OCI-LY3 (cell line): ENCODE results near the gene ZNF653.

Experiments used
- H2AFZ ChIP-seq: fragments of 200-600, 300-600 bp; shearing (Covaris generic); 2 replicates; pipeline ENCODE4 v1.6.0; 2014; ENCODE audit warnings: antibody characterized with exemption, low read depth, low read length
- H3K27ac ChIP-seq: fragments of 200-600, 300-600 bp; sonication (generic); 2 replicates; pipeline ENCODE4 v1.5.1; 2014; ENCODE audit warnings: mild to moderate bottlenecking, low read length, moderate library complexity, mixed read lengths
- H3K27me3 ChIP-seq: fragments of 200-600, 300-600 bp; sonication (generic); 2 replicates; pipeline ENCODE4 v1.6.1; 2014; ENCODE audit warnings: low read depth, low read length, mixed read lengths
- H3K36me3 ChIP-seq: fragments of 200-600, 300-600 bp; sonication (generic); replicated peaks from 2 replicates; pipeline ENCODE3; 2014; ENCODE audit warnings: low read depth, low read length, mixed read lengths
- H3K4me1 ChIP-seq: fragments of 300-600, 200-600 bp; sonication (generic); 2 replicates; pipeline ENCODE4 v1.6.1; 2014; ENCODE audit warnings: low read length, mixed read lengths
- H3K4me2 ChIP-seq: fragments of 200-600, 300-600 bp; sonication (generic); 2 replicates; pipeline ENCODE4 v1.6.1; 2014; ENCODE audit warnings: low read length, mixed read lengths
- H3K4me3 ChIP-seq: fragments of 300-600, 200-600 bp; sonication (generic); 2 replicates; pipeline ENCODE4 v1.5.1; 2014; ENCODE audit warnings: antibody characterized with exemption, mild to moderate bottlenecking, low read length, moderate library complexity
- H3K79me2 ChIP-seq: fragments of 300-600, 200-600 bp; shearing (Covaris generic); 2 replicates; pipeline ENCODE4 v1.6.1; 2014; ENCODE audit warnings: mild to moderate bottlenecking, low read length, mixed read lengths
- H3K9ac ChIP-seq: fragments of 300-600, 200-600 bp; shearing (Covaris generic); 2 replicates; pipeline ENCODE4 v1.6.0; 2014; ENCODE audit warnings: mild to moderate bottlenecking, low read length, moderate library complexity
- H3K9me3 ChIP-seq: fragments of 200-600, 300-600 bp; shearing (Covaris generic); 2 replicates; pipeline ENCODE4 v1.6.1; 2014; ENCODE audit warnings: low read length, mixed read lengths; ENCODE audit not compliant: insufficient read depth
- H4K20me1 ChIP-seq: fragments of 200-600, 300-600 bp; sonication (generic); 2 replicates; pipeline ENCODE4 v1.6.1; 2016; ENCODE audit warnings: low read length, mixed read lengths; ENCODE audit not compliant: insufficient read depth
- EZH2phosphoT487 ChIP-seq: fragments of 200-600 bp; shearing (Covaris generic); IDR thresholded peaks from 2 replicates; pipeline ENCODE4 v1.6.1; 2018; ENCODE audit warnings: antibody characterized with exemption, mixed run types, low read depth
- TF ChIP-seq, protein P1 (sequence below): fragments of 200-600, 300-600 bp; sonication (generic); IDR thresholded peaks from 2 replicates; pipeline ENCODE4 v1.5.1; 2014; ENCODE audit warnings: antibody characterized with exemption, low read length, low read depth

ZNF653 gene

GRCh38 chr19:11535792-11536595, 30.4 kb upstream of the ZNF653 start:
- Histone ChIP-seq H3K9me3 (no peaks in the 10 kb centered on the region), H3K4me3 (peak overlapping the region; percentile 79), H3K27me3 (peaks cover 9% of the 10 kb centered on the region; the same call in 1 of the 2 replicates), H3K9ac (peak overlapping the region; percentile 56), H3K4me1 (peaks cover 19% of the 10 kb centered on the region), H2AFZ (peak overlapping the region; percentile 82), H3K79me2 (no peaks in the 10 kb centered on the region), H4K20me1 (no peaks in the 10 kb centered on the region), H3K36me3 (no peaks in the 10 kb centered on the region), H3K27ac (no peak overlapping the region), H3K4me2 (peak overlapping the region; percentile 85)
- TF ChIP-seq EZH2phosphoT487: no peak
- TF ChIP-seq, protein P1, sequence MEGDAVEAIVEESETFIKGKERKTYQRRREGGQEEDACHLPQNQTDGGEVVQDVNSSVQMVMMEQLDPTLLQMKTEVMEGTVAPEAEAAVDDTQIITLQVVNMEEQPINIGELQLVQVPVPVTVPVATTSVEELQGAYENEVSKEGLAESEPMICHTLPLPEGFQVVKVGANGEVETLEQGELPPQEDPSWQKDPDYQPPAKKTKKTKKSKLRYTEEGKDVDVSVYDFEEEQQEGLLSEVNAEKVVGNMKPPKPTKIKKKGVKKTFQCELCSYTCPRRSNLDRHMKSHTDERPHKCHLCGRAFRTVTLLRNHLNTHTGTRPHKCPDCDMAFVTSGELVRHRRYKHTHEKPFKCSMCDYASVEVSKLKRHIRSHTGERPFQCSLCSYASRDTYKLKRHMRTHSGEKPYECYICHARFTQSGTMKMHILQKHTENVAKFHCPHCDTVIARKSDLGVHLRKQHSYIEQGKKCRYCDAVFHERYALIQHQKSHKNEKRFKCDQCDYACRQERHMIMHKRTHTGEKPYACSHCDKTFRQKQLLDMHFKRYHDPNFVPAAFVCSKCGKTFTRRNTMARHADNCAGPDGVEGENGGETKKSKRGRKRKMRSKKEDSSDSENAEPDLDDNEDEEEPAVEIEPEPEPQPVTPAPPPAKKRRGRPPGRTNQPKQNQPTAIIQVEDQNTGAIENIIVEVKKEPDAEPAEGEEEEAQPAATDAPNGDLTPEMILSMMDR: peak; percentile 87

GRCh38 chr19:11534948-11535347, 29.3 kb upstream of the ZNF653 start:
- Histone ChIP-seq H3K4me1 (peaks cover 19% of the 10 kb centered on the region), H3K4me2 (0 out of 2 replicates have a peak overlapping the region, but pooled peaks have one; percentile 5)

GRCh38 chr19:11534538-11534937, 28.9 kb upstream of the ZNF653 start:
- Histone ChIP-seq H3K79me2 (no peaks in the 10 kb centered on the region), H3K4me3 (no peak overlapping the region), H3K9ac (no peak overlapping the region), H3K9me3 (no peaks in the 10 kb centered on the region), H3K27me3 (peaks cover 2% of the 10 kb centered on the region; the same call in 1 of the 2 replicates), H2AFZ (no peak overlapping the region), H3K4me1 (peaks cover 19% of the 10 kb centered on the region), H3K36me3 (no peaks in the 10 kb centered on the region), H3K27ac (no peak overlapping the region), H3K4me2 (0 out of 2 replicates have a peak overlapping the region, but pooled peaks have one; percentile 5), H4K20me1 (no peaks in the 10 kb centered on the region)
- no peak for TF ChIP-seq EZH2phosphoT487
- TF ChIP-seq, protein P1: no peak

More at GRCh38 chr19:11534948-11535347, 29.3 kb upstream of the ZNF653 start:
- Histone ChIP-seq H3K9me3 (no peaks in the 10 kb centered on the region), H4K20me1 (no peaks in the 10 kb centered on the region), H3K27me3 (peaks cover 2% of the 10 kb centered on the region; the same call in 1 of the 2 replicates), H3K4me3 (no peak overlapping the region), H3K36me3 (no peaks in the 10 kb centered on the region), H3K9ac (no peak overlapping the region), H3K27ac (no peak overlapping the region), H2AFZ (no peak overlapping the region), H3K79me2 (no peaks in the 10 kb centered on the region)
- TF ChIP-seq, protein P1: no peak
- TF ChIP-seq EZH2phosphoT487: no peak

GRCh38 chr19:11530432-11530831, 24.8 kb upstream of the ZNF653 start:
- H2AFZ ChIP-seq: no peak overlapping the region

More at GRCh38 chr19:11530432-11530831, 24.8 kb upstream of the ZNF653 start:
- no peak overlapping the region for H3K27ac ChIP-seq
- H3K4me1 ChIP-seq: peaks cover 22% of the 10 kb centered on the region
- H3K9ac ChIP-seq: no peak overlapping the region
- H3K4me3 ChIP-seq: no peak overlapping the region
- H3K4me2 ChIP-seq: no peak overlapping the region
- peaks cover under 1% of the 10 kb centered on the region for H3K36me3 ChIP-seq
- H4K20me1 ChIP-seq: no peaks in the 10 kb centered on the region
- peaks cover 20% of the 10 kb centered on the region for H3K79me2 ChIP-seq
- no peaks in the 10 kb centered on the region for H3K9me3 ChIP-seq
- TF ChIP-seq EZH2phosphoT487: no peak
- TF ChIP-seq, protein P1: 0 out of 2 replicates have a peak, but pooled peaks have one; percentile 14
- H3K27me3 ChIP-seq: no peaks in the 10 kb centered on the region
